Pons (tissue), 1 donor: Measurements from ENCODE around the gene NRXN2.

Experiments used
- DNase-seq: peaks from one replicate; pipeline ENCODE4 v3.0.0-alpha.2; 2016; ENCODE audit warnings: low spot score

NRXN2 gene

DNA sequence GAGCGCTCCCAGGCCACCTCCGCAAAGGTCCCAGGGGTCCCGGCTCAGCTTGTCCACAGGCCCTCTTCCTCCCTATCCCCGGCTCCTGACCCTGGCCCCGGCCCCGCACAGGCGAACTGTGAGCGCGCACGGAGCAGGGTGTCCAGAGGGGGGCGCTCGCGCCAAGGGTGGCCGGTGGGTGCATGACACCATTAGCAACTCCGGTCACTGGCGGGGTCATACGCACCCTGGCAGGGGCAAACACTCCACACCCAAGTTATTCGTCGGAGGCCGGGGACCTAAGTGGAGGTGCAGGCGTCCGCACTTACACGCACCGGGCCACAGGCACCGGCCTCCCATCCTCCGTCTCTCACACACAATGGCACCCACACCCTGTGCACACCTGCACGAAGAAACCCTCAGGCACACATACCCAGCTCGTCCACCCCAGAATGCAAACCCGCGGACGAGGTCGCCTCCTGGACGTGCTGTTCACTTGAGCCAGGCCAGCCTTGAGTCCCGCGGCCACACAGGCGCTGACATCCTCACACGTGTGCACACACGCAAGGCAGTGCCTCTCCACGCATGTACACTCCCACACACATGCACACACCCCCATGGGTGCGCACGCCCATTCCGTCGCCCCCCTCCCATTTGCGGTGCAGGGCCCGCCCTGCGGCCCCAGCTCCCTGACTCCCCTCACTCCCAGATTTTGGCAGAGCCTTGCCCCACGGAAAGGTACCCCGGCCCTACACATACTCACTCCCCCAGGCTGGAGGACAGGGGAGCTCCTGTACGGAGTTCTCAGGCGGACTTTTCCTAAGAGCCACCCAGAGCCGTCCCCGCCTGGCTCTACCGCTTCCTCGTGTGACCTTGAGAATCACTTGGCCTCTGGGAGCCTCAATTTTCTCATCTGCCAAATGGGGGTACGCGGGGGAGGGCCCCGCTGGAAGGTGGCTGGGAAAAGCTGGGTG, 20.9 kb upstream of the NRXN2 start, which contains the start of gene RASGRP2:
TSS of gene RASGRP2 (minus strand) at position 552 of the 953 bp plus-strand sequence. CDS start 1,276 bp downstream, outside the sequence.
- DNase-seq = no peak

GRCh38 chr11:64742889-64743590, 20.0 kb upstream of the NRXN2 start:
- DNase-seq = no peak

- no peak for DNase-seq
These were observed 19.3 kb upstream of the NRXN2 start for GRCh38 chr11:64742087-64742888.

GRCh38 chr11:64741375-64742086, 18.5 kb upstream of the NRXN2 start:
- no peak for DNase-seq

DNA sequence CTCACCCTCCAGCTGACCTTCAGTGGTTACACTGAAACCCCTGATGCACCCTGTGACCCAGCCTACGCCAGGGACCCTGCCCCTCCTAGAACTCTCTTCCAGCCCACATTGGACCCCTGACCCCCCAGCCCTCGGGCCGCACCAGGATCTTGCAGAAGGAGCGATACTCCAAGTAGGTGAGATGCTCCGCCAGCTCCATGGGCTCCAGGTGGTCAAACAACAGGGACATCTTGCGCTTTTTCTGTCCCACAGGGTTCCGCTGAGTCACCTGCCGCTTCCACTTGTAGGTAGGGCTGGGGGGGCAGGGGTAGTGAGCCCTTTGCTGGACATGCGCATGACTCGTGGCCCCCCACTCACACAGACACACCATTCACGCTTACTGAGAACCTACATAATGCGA, 16.9 kb upstream of the NRXN2 start:
- DNase-seq = no peak

DNA sequence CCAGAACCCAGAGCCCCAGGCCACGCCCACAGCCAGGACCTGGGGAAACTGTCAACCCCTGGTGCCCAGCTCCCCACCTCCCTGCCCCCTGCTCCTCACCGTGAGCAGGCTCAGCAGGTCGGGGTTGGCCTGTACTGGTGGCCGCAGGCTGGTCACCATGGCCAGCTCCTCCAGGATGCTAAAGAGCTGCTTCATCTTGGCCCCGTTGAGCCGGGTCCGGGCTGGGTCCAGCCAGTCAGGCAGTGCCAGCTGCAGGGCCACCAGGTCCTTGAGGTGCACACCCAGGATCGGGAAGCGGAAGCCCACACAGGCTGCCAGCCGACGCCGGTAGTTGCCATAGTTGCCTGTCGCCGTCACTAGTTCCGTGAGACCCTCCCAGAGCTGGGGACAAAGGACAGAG, 13.7 kb upstream of the NRXN2 start:
- DNase-seq = no peak

DNA sequence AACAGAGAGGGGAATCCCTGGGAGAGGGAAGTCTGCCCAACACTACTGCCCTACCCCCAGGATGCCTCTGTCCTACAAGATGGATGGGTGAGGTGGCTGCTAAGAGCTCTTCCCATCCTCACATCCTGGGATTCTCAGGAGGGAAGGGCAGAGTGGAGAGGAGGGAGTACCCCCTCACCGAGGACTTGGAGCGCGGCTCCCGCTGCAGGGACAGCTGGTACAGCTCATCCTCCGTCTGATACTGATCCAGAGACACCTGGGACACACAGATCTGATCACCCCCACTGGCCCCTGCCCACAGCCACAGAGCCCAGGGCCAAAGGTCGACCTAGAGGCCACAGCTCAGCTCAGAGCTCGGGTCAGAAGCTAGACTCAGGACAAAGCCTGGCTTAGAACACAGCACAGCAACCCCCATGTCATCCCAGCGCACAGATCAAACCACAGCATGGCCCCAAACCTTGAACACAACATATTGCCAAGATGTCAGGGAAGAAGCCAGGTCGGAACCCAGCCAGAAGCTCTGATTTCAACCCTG, 12.8 kb upstream of the NRXN2 start:
- DNase-seq = no peak

- no peak for DNase-seq
These were observed 12.1 kb upstream of the NRXN2 start for GRCh38 chr11:64734811-64735724.

DNA sequence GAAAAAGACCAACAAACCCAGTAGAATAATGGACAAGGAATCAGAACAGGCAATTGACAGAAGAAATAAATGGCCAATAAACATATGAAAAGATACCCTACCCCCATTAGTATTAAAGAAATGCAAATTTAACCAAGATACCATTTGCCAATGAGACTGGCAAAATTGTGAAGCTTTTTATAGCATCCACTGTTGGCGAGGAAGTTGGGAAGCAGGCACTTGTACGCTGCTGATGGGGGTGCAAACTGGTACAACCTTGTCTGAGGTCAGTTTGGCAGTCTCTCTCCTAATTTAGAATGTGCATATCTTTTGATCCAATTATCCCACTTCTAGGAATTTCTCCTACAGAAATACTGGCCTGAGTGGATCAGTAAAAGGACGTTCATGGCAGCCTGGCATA, 8.6 kb upstream of the NRXN2 start:
- DNase-seq = no peak

DNA sequence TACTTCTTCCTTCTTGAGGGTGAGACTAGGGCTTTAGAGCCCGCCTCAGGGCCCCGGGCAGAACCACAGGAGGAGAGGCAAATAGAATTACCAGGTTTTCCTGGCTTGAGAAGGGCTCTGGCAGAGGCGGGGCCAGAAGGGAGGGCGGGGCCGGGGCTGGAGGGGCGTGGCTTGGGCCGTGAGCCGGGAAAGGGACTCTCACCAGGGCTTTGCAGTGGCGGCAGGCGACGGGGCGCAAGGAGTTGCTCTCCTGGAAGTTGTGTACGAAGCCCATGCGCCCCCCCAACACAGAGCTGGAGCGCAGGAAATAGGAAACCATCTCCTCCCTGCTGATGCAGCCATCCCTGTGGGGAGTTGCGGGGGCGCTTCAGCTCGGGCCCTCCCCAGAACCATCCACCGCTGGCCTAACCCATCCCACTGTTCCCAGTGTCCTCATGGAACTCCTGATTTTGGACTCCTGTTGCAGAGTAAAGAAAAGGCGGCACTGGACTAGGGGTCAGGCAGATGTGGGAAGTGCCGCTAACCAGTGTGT, 6.9 kb upstream of the NRXN2 start:
- no peak for DNase-seq

GRCh38 chr11:64728757-64729365, 5.9 kb upstream of the NRXN2 start:
- no peak for DNase-seq

GRCh38 chr11:64726867-64727530, 4.0 kb upstream of the NRXN2 start:
- no peak for DNase-seq

GRCh38 chr11:64726211-64726641, 3.2 kb upstream of the NRXN2 start:
- DNase-seq = no peak

- no peak for DNase-seq
These were observed 2.0 kb upstream of the NRXN2 start for GRCh38 chr11:64724863-64725532.

DNA sequence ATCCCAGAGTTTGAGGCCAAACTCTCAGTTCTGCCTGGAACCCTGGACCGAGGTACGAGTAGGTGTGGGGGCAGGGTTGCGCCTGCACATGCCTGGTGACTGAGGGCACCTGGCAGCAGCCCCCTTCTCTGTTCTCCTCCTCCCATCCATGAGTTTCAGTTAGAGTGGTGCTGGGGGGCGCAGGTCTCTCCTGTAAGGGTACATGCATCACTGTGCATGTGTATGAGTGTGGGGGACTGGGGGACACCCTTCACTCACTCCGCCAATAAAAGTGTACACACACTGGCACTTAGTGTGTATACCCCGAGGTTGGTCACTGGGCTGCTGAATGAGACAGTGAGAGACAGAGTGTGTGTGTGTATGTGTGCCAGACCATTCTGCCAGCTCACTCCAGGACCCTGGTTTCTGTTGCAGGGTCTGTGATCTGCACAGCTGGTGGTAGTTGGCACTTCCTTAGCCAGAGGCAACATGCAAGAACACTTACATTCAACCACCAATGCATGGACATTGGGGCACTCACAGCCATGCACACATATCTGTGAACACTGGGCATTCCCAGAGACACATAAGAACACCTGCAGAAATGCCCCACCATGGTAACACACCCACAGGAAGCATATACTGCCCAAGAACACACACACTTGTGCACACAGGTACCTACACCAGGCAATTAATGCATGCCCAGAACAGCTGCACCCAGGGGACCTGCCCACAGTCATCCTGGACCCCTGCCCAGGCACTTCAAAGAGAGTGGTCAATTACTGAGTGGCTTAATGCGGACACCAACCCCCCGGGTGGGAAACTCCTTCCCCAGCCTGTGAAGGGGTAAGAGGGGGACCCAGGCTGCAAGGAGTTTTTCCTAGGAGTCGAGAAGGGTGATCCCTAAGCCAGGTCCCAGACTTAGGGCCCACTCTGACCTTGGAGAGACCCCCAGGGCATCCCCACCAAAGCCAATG, 1.2 kb upstream of the NRXN2 start:
- DNase-seq = no peak

GRCh38 chr11:64722141-64723065, 594 bp downstream of the NRXN2 start:
- no peak for DNase-seq
